Measurements from ENCODE around the gene CDKN1B.

The CDKN1B gene

DNA sequence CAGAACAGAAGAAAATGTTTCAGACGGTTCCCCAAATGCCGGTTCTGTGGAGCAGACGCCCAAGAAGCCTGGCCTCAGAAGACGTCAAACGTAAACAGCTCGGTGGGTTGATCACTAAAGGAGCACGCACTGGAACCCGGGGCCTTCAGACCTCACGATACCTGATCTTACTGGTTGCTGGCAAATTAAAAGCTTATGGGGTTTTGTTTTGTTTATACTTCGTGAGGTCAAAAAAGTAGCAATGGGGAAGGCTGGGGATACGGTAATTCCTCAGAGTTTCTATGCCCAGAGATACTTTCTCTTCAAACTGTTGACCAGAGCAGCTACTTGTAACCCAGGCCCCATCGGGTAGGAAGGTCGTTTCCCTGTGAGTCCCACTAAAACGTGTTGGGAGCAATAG is 1.7 kb downstream of the CDKN1B start:
- TF ChIP-seq, protein P1, sequence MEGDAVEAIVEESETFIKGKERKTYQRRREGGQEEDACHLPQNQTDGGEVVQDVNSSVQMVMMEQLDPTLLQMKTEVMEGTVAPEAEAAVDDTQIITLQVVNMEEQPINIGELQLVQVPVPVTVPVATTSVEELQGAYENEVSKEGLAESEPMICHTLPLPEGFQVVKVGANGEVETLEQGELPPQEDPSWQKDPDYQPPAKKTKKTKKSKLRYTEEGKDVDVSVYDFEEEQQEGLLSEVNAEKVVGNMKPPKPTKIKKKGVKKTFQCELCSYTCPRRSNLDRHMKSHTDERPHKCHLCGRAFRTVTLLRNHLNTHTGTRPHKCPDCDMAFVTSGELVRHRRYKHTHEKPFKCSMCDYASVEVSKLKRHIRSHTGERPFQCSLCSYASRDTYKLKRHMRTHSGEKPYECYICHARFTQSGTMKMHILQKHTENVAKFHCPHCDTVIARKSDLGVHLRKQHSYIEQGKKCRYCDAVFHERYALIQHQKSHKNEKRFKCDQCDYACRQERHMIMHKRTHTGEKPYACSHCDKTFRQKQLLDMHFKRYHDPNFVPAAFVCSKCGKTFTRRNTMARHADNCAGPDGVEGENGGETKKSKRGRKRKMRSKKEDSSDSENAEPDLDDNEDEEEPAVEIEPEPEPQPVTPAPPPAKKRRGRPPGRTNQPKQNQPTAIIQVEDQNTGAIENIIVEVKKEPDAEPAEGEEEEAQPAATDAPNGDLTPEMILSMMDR (IDR thresholded peaks at IDR 0.05; ENCODE audit: insufficient read depth, low read depth, low read length, missing control alignments) = no peak
- DNase-seq (ENCODE audit: low read depth) = no peak
- H3K4me3 ChIP-seq (ENCODE audit: low read depth, low read length) = peak overlapping the region; percentile 55

DNA sequence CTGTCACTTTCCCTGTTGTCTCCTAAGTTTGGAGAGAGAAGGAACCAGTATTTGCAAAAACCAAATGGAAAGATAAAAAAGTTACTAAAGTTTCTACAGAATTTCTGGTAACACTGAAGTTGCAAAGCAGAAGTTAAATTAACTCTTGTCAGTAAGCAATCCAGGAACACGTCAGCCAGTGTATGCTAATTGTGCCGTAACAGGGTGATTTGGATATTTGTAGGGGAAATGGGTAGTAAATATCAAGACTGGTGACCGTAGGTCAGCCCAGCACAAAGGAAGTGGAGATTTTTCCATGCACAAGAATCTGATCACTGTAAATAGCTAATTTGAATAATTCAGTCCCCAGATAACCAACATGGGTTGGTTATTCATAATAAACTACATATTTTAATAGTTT is 2.3 kb downstream of the CDKN1B start:
- TF ChIP-seq, protein P1 (IDR thresholded peaks at IDR 0.05; ENCODE audit: insufficient read depth, low read depth, low read length, missing control alignments) = no peak

DNA sequence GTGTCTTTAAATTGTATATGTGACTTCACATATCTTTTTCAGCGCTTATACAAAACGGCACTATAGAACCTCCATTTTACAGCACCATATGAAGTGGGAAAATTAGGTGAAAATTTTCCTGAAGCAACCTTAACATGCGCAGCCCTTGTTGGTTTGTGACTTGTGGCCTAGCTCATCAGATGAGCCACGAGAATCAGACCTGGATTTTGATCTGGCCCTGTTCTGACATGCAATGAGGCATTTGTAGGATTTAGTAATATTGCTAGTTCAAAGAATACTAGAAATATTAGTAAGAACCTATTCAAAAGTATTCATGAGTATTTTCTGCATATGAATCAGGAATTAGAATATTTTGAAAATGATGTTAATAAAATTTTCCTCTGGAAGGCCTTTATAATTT is 2.9 kb downstream of the CDKN1B start:
- peak overlapping the region; percentile 55 for H3K4me3 ChIP-seq (ENCODE audit: low read depth, low read length)
- DNase-seq (ENCODE audit: low read depth) = no peak
- TF ChIP-seq, protein P1 (IDR thresholded peaks at IDR 0.05; ENCODE audit: insufficient read depth, low read depth, low read length, missing control alignments) = no peak

More for the DNA sequence above, 2.3 kb downstream of the CDKN1B start:
- peak overlapping the region; percentile 55 for H3K4me3 ChIP-seq (ENCODE audit: low read depth, low read length)
- peak; percentile 66 for DNase-seq (ENCODE audit: low read depth)

GRCh38 chr12:12720672-12721161 is 3.5 kb downstream of the CDKN1B start:
- TF ChIP-seq, protein P1 (IDR thresholded peaks at IDR 0.05; ENCODE audit: insufficient read depth, low read depth, low read length, missing control alignments) = no peak
- no peak for DNase-seq (ENCODE audit: low read depth)
- peak overlapping the region; percentile 55 for H3K4me3 ChIP-seq (ENCODE audit: low read depth, low read length)

DNA sequence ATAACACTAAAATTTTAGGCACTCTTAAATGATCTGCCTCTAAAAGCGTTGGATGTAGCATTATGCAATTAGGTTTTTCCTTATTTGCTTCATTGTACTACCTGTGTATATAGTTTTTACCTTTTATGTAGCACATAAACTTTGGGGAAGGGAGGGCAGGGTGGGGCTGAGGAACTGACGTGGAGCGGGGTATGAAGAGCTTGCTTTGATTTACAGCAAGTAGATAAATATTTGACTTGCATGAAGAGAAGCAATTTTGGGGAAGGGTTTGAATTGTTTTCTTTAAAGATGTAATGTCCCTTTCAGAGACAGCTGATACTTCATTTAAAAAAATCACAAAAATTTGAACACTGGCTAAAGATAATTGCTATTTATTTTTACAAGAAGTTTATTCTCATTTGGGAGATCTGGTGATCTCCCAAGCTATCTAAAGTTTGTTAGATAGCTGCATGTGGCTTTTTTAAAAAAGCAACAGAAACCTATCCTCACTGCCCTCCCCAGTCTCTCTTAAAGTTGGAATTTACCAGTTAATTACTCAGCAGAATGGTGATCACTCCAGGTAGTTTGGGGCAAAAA is 4.1 kb downstream of the CDKN1B start:
- TF ChIP-seq, protein P1 (IDR thresholded peaks at IDR 0.05; ENCODE audit: insufficient read depth, low read depth, low read length, missing control alignments) = no peak
- DNase-seq (ENCODE audit: low read depth) = no peak
- H3K4me3 ChIP-seq (ENCODE audit: low read depth, low read length) = peak overlapping the region; percentile 55

DNA sequence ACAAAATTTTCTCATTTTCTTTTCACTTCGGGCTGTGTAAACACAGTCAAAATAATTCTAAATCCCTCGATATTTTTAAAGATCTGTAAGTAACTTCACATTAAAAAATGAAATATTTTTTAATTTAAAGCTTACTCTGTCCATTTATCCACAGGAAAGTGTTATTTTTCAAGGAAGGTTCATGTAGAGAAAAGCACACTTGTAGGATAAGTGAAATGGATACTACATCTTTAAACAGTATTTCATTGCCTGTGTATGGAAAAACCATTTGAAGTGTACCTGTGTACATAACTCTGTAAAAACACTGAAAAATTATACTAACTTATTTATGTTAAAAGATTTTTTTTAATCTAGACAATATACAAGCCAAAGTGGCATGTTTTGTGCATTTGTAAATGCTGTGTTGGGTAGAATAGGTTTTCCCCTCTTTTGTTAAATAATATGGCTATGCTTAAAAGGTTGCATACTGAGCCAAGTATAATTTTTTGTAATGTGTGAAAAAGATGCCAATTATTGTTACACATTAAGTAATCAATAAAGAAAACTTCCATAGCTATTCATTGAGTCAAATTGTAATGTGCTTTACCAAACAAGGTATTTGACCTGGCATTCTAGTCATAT is 4.8 kb downstream of the CDKN1B start:
- DNase-seq (ENCODE audit: low read depth) = no peak
- TF ChIP-seq, protein P1 (IDR thresholded peaks at IDR 0.05; ENCODE audit: insufficient read depth, low read depth, low read length, missing control alignments) = no peak
- H3K4me3 ChIP-seq (ENCODE audit: low read depth, low read length) = peak overlapping the region; percentile 55

Measured in GM12865 (cell line).